Fibroblast of lung (primary cell): ENCODE data around the gene XYLT1.

Experiments
- EZH2 ChIP-seq: IDR thresholded peaks from 2 replicates; pipeline ENCODE4 v1.5.1; 2012; ENCODE audit warnings: low read length, control low read depth, mild to moderate bottlenecking; ENCODE audit errors: missing control alignments
- TF ChIP-seq, protein P1 (sequence below), 2 donors: IDR thresholded peaks in 1 of 2; conservative IDR thresholded peaks in 1 of 2; 1 replicate in 1 of 2; 2 replicates in 1 of 2; pipeline ENCODE4 v1.5.1; 2011 to 2012; ENCODE audit warnings: low read length in 2 of 2, control low read depth in 1 of 2, inconsistent platforms in 1 of 2, low read depth in 1 of 2, mild to moderate bottlenecking in 1 of 2

DNA sequence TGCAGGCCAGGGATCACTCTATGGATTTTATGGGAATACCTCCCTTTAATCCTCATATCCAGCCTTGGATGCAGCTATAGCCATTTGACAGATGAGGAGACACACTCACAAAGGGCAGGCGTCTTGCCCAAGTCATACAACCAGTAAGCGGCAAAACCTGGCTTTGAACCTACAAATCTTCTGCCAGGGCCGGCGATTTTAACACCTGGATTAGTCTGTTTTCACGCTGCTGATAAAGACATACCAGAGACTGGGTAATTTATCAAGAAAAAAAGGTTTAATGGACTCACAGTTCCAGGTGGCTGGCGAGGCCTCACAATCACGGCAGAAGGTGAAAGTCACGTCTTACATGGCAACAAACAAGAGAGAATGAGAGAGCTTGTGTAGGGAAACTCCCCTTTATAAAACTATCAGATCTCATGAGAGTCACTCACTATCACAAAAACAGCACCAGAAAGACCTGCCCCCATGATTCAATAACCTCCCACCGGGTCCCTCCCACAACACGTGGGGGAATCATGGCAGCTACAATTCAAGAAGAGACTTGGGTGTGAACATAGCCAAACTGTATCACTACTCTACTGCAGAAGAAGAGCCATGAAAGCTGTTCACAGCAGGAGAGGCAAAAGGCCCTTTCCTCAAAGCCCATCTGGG, 67.5 kb downstream of the XYLT1 start:
- TF ChIP-seq EZH2, result no peak
- TF ChIP-seq, protein P1, sequence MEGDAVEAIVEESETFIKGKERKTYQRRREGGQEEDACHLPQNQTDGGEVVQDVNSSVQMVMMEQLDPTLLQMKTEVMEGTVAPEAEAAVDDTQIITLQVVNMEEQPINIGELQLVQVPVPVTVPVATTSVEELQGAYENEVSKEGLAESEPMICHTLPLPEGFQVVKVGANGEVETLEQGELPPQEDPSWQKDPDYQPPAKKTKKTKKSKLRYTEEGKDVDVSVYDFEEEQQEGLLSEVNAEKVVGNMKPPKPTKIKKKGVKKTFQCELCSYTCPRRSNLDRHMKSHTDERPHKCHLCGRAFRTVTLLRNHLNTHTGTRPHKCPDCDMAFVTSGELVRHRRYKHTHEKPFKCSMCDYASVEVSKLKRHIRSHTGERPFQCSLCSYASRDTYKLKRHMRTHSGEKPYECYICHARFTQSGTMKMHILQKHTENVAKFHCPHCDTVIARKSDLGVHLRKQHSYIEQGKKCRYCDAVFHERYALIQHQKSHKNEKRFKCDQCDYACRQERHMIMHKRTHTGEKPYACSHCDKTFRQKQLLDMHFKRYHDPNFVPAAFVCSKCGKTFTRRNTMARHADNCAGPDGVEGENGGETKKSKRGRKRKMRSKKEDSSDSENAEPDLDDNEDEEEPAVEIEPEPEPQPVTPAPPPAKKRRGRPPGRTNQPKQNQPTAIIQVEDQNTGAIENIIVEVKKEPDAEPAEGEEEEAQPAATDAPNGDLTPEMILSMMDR (conservative IDR thresholded peaks at IDR 0.05 in 1 of 2, IDR thresholded peaks at IDR 0.05 in 1 of 2; ENCODE audit: low read depth in 1 of 2, low read length in 2 of 2), result no peak
